ENCODE measurements around the gene GRK2.

DNA sequence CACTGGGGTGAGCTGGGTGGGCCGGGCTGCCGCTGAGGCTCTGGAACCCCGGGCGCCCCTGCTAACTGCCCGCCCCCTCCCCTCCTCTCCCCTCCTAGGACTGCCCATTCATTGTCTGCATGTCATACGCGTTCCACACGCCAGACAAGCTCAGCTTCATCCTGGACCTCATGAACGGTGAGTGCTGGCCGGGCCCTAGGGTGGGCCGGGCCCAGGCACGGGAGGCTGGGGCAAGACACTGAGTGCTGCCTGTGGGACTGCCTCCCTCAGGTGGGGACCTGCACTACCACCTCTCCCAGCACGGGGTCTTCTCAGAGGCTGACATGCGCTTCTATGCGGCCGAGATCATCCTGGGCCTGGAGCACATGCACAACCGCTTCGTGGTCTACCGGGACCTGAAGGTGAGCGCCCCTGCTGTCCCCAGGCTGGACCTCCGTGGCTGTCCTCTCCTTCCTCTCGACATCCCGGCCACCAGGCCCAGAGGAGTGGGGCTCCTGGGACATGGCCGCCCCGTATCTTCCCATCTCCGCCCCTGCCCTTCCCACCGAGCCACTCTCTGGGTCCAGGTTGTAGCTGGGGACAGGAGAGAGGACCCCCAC lies 15.4 kb downstream of the GRK2 start:
- TF ChIP-seq, protein P1, sequence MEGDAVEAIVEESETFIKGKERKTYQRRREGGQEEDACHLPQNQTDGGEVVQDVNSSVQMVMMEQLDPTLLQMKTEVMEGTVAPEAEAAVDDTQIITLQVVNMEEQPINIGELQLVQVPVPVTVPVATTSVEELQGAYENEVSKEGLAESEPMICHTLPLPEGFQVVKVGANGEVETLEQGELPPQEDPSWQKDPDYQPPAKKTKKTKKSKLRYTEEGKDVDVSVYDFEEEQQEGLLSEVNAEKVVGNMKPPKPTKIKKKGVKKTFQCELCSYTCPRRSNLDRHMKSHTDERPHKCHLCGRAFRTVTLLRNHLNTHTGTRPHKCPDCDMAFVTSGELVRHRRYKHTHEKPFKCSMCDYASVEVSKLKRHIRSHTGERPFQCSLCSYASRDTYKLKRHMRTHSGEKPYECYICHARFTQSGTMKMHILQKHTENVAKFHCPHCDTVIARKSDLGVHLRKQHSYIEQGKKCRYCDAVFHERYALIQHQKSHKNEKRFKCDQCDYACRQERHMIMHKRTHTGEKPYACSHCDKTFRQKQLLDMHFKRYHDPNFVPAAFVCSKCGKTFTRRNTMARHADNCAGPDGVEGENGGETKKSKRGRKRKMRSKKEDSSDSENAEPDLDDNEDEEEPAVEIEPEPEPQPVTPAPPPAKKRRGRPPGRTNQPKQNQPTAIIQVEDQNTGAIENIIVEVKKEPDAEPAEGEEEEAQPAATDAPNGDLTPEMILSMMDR (IDR thresholded peaks at IDR 0.05), result no peak
- TF ChIP-seq POLR2A (IDR thresholded peaks at IDR 0.05), result no peak
